K562 (cell line): ENCODE data around the gene NUDT21. TPM values are rescaled to one million over a fixed set of nuclear protein-coding genes. Genes with fewer than 3 reads are reported as not detected.

Experiments
- ATAC-seq: fragments of 200-7000 bp; cut with Tn5 transposase; 3 replicates; pipeline ENCODE4 v1.9.1; 2020; ENCODE audit warnings: moderate library complexity
- BruUV-seq: library from RNA; stranded (reverse); fragments of 400-500 nt; replicated peaks from 2 replicates; lab custom pipeline; 2021; lab: Mats Ljungman, UMichigan
- CTCF ChIA-PET: fragments of 300-600 bp; formaldehyde crosslinking; extraction: SDS; loops from one replicate; lab custom pipeline; 2021; ENCODE audit warnings: low intra/inter-chr PET ratio; lab: Yijun Ruan, JAX
- POLR2A ChIA-PET: fragments of 300-600, 350-650 bp; sonication (Branson Sonifier 250); formaldehyde crosslinking; extraction: SDS; loops from one replicate; lab custom pipeline; 2021; ENCODE audit warnings: antibody characterized with exemption, inconsistent platforms; lab: Yijun Ruan, JAX
- DNase-seq, 4 experiments: peaks; one replicate each; pipeline versions ENCODE4 v3.0.0 to v3.0.0-alpha.2; 2011 to 2018; ENCODE audit warnings: low spot score in 3 of 4, mixed read lengths in 3 of 4; ENCODE audit errors: extremely low read depth in 1 of 4
- FAIRE-seq: peaks from 2 replicates; lab custom pipeline; 2011; peaks lifted over from hg19 to GRCh38; lab: Jason Lieb, UNC
- H2AFZ ChIP-seq: 2 replicates; pipeline ENCODE4 v1.6.0; 2011; ENCODE audit warnings: low read depth, low read length, control low read depth, inconsistent platforms
- H3K27ac ChIP-seq: fragments of 200-600 bp; 3 replicates; pipeline ENCODE4 v1.8.0; 2011; ENCODE audit warnings: low read depth, mild to moderate bottlenecking, control low read depth, inconsistent platforms, low read length, moderate library complexity, mixed read lengths; ENCODE audit errors: extremely low read depth
- H3K27me3 ChIP-seq, 2 experiments: fragments of 300-600 bp in 1 of 2; 2 replicates in 1 of 2; 3 replicates in 1 of 2; pipeline versions ENCODE4 v1.6.0 to v1.8.0; 2011; ENCODE audit warnings: inconsistent platforms in 2 of 2, low read length in 2 of 2, mild to moderate bottlenecking in 1 of 2, mixed read lengths in 1 of 2, moderate library complexity in 1 of 2; ENCODE audit not compliant: control insufficient read depth in 2 of 2, insufficient read depth in 2 of 2
- H3K36me3 ChIP-seq: fragments of 300-600 bp; 3 replicates; pipeline ENCODE4 v1.8.0; 2011; ENCODE audit warnings: mild to moderate bottlenecking, low read length, inconsistent platforms; ENCODE audit not compliant: control insufficient read depth, insufficient read depth
- H3K4me1 ChIP-seq, 2 experiments: fragments of 200-600 bp in 1 of 2; replicated peaks in 1 of 2; 2 replicates in 1 of 2; 3 replicates in 1 of 2; pipeline versions ENCODE4 v1.5.1 to v1.8.0; 2011; ENCODE audit warnings: inconsistent platforms in 2 of 2, low read length in 2 of 2, mild to moderate bottlenecking in 1 of 2, mixed read lengths in 1 of 2, moderate library complexity in 1 of 2; ENCODE audit not compliant: control insufficient read depth in 2 of 2, insufficient read depth in 2 of 2
- H3K4me2 ChIP-seq: 2 replicates; pipeline ENCODE4 v1.6.1; 2011; ENCODE audit warnings: low read length, control low read depth, inconsistent platforms, mixed read lengths; ENCODE audit not compliant: insufficient read depth
- H3K4me3 ChIP-seq: fragments of 200-600 bp; sonication (generic), shearing (Covaris generic); 2 replicates; pipeline ENCODE4 v1.5.1; 2016; ENCODE audit warnings: control low read depth, inconsistent platforms
- H3K79me2 ChIP-seq: fragments of 200-600 bp; 3 replicates; pipeline ENCODE4 v1.8.0; 2011; ENCODE audit warnings: low read length, inconsistent platforms; ENCODE audit not compliant: control insufficient read depth, insufficient read depth
- H3K9ac ChIP-seq, 2 experiments: 2 replicates each; pipeline versions ENCODE4 v1.6.0 to v1.6.1; 2011; ENCODE audit warnings: low read depth in 2 of 2, low read length in 2 of 2, control low read depth in 1 of 2, inconsistent platforms in 1 of 2, mild to moderate bottlenecking in 1 of 2, mixed read lengths in 1 of 2; ENCODE audit not compliant: insufficient read depth in 1 of 2
- H3K9me1 ChIP-seq: one replicate; pipeline ENCODE4 v1.6.0; 2011; ENCODE audit warnings: inconsistent platforms, mild to moderate bottlenecking, low read length, moderate library complexity; ENCODE audit not compliant: control insufficient read depth, insufficient read depth
- H3K9me3 ChIP-seq: replicated peaks from 2 replicates; pipeline ENCODE4 v1.5.1; 2011; ENCODE audit warnings: low read depth, low read length, inconsistent platforms; ENCODE audit not compliant: control insufficient read depth, insufficient read depth
- H4K20me1 ChIP-seq: replicated peaks from 2 replicates; pipeline ENCODE4 v1.6.1; 2011; ENCODE audit warnings: low read length, inconsistent platforms, mixed read lengths; ENCODE audit not compliant: control insufficient read depth, insufficient read depth
- ARID1B ChIP-seq: fragments of 450-650 bp; IDR thresholded peaks from 2 replicates; pipeline ENCODE4 v1.6.1; 2016; ENCODE audit warnings: antibody characterized with exemption, mild to moderate bottlenecking, inconsistent platforms
- HEY1 ChIP-seq: fragments of 250-450 bp; sonication (Bioruptor Pico); IDR thresholded peaks from 2 replicates; pipeline ENCODE4 v1.5.0; 2020; ENCODE audit warnings: mild to moderate bottlenecking, moderate library complexity, borderline replicate concordance
- LEF1 ChIP-seq: fragments of 450-650 bp; IDR thresholded peaks from 2 replicates; pipeline ENCODE4 v1.6.1; 2016; ENCODE audit warnings: mild to moderate bottlenecking
- MAFF ChIP-seq: IDR thresholded peaks from 2 replicates; pipeline ENCODE4 v1.6.1; 2012; ENCODE audit warnings: low read length, improper control_type of control experiment
- NCOR1 ChIP-seq: fragments of 450-650 bp; IDR thresholded peaks from 2 replicates; pipeline ENCODE4 v1.6.1; 2016; ENCODE audit warnings: mild to moderate bottlenecking, moderate library complexity
- POLR2B ChIP-seq: fragments of 450-650 bp; IDR thresholded peaks from 2 replicates; pipeline ENCODE4 v1.6.1; 2018; ENCODE audit warnings: low read depth; ENCODE audit not compliant: partially characterized antibody
- ZBTB8A ChIP-seq: fragments of 450-650 bp; IDR thresholded peaks from 2 replicates; pipeline ENCODE4 v1.6.1; 2018; ENCODE audit warnings: mild to moderate bottlenecking, moderate library complexity; ENCODE audit not compliant: partially characterized antibody
- ZNF766 ChIP-seq: fragments of 200-800 bp; sonication (Bioruptor generic); conservative IDR thresholded peaks from 2 replicates; pipeline ENCODE4 v1.6.1; 2016; ENCODE audit warnings: missing genetic modification characterization, missing compliant biosample characterization
- WGBS: fragments of 100-300 bp; shearing (Covaris generic); methylation state at CpG from one replicate; pipeline ENCODE4 v1.1.6; 2016; ENCODE audit warnings: low coverage, mixed read lengths; ENCODE audit not compliant: insufficient coverage; ENCODE audit errors: missing lambda C conversion rate; 5-methylcytosine and 5-hydroxymethylcytosine counted together
- in situ Hi-C: fragments of 300-500 bp; cut with MboI; formaldehyde crosslinking; loops from 4 replicates; pipeline ENCODE4 v1.15.0; 2018; ENCODE audit warnings: inconsistent platforms, mixed read lengths
- intact Hi-C: fragments of 100-400 bp; cut with micrococcal nuclease; formaldehyde crosslinking; loops from 2 replicates; pipeline ENCODE4 v1.14.2; 2022
- polyA plus RNA-seq, 8 experiments: library from polyadenylated mRNA; depleted of rRNA in 4 of 8; stranded (reverse) in 5 of 8; unstranded in 3 of 8; fragments of >200 nt; fragmentation: Nextera tagmentation in 2 of 8; fragmentation: Illumina TruSeq in 1 of 8; extraction: Ambion mirVana in 2 of 8; extraction: Trizol in 1 of 8; gene quantifications; 2 replicates each; pipeline versions ENCODE4 v1.2.1 to v1.2.3, GENCODE V29; 2011 to 2014; ENCODE audit warnings: inconsistent platforms in 1 of 8, missing spikeins in 1 of 8
- total RNA-seq, 7 experiments: library from RNA; depleted of rRNA in 6 of 7; stranded (reverse); fragments of >200 nt in 6 of 7; fragmentation: Illumina TruSeq in 2 of 7; extraction: Trizol in 2 of 7; gene quantifications; 2 replicates each; pipeline versions ENCODE4 v1.2.1 to v1.2.3, GENCODE V29; 2011 to 2021; ENCODE audit warnings: low replicate concordance in 1 of 7
- TF ChIP-seq, protein P1 (sequence below), 2 experiments: IDR thresholded peaks; 2 replicates each; pipeline ENCODE4 v1.6.1; 2012; ENCODE audit warnings: improper control_type of control experiment in 2 of 2, low read depth in 2 of 2, low read length in 2 of 2, borderline replicate concordance in 1 of 2

The NUDT21 gene
- total and polyA plus RNA-seq, 9 of the 15 experiments (the other 6 are each of a cell fraction or from before 2014, with no cell fraction given): 62.4 to 218 (median 121) TPM

GRCh38 chr16:56475201-56475600, 24.1 kb upstream of the NUDT21 start:
- ChIA-PET POLR2A (interaction anchor here (0.6 to 1.2 kb wide), 3 partner anchors 15 to 706 kb away, joined by 3 read pairs; no protein-coding TSS in a partner anchor), CTCF (no interaction called here)
- Histone ChIP-seq H4K20me1 (no peaks in the 10 kb centered on the region), H3K4me2 (no peak overlapping the region), H3K36me3 (peaks cover 92% of the 10 kb centered on the region), H3K27ac (no peak overlapping the region), H3K27me3 (no peaks in the 10 kb centered on the region), H3K4me1 (peaks cover 0 to 12% of the 10 kb centered on the region in 2 experiments; a peak in 3 of 5 replicates), H3K4me3 (no peak overlapping the region), H3K9me1 (no peaks in the 10 kb centered on the region), H2AFZ (no peak overlapping the region), H3K9ac (no peak overlapping the region), H3K9me3 (no peaks in the 10 kb centered on the region), H3K79me2 (no peaks in the 10 kb centered on the region)
- WGBS: 89% methylated on average over 2 of the region's 2 CpGs
- intact Hi-C loops: no loop called here
- in situ Hi-C loops: no loop called here
- BruUV-seq: no TSS peak
- no peak for DNase-seq
- no peak for ATAC-seq
- no peak for TF ChIP-seq POLR2B
- TF ChIP-seq ARID1B: no peak
- no peak for TF ChIP-seq HEY1
- no peak for TF ChIP-seq NCOR1
- no peak for TF ChIP-seq ZNF766 (CRISPR knock-in tag)
- no peak for TF ChIP-seq LEF1
- no peak for TF ChIP-seq MAFF
- TF ChIP-seq, protein P1, sequence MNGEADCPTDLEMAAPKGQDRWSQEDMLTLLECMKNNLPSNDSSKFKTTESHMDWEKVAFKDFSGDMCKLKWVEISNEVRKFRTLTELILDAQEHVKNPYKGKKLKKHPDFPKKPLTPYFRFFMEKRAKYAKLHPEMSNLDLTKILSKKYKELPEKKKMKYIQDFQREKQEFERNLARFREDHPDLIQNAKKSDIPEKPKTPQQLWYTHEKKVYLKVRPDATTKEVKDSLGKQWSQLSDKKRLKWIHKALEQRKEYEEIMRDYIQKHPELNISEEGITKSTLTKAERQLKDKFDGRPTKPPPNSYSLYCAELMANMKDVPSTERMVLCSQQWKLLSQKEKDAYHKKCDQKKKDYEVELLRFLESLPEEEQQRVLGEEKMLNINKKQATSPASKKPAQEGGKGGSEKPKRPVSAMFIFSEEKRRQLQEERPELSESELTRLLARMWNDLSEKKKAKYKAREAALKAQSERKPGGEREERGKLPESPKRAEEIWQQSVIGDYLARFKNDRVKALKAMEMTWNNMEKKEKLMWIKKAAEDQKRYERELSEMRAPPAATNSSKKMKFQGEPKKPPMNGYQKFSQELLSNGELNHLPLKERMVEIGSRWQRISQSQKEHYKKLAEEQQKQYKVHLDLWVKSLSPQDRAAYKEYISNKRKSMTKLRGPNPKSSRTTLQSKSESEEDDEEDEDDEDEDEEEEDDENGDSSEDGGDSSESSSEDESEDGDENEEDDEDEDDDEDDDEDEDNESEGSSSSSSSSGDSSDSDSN (IDR thresholded peaks at IDR 0.05; ENCODE audit: borderline replicate concordance in 1 of 2, low read depth in 2 of 2, low read length in 2 of 2): no peak
- TF ChIP-seq ZBTB8A: no peak
- no peak for FAIRE-seq
